Measurements from ENCODE around the gene CREB3L1.

CREB3L1 gene

DNA sequence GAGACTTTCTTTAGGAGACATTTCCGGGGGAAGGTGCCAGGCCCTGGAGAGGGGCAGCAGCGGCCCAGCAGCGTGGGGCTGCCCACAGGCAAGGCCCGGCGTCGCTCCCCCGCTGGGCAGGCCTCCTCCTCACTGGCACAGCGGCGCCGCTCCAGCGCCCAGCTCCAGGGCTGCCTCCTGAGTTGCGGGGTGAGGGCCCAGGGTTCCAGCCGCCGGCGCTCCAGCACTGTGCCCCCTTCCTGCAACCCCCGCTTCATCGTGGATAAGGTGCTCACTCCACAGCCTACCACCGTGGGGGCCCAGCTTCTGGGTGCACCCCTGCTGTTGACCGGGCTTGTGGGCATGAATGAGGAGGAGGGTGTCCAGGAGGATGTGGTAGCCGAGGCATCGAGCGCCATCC lies 88.8 kb downstream of the CREB3L1 start:
- DNase-seq (ENCODE audit: low spot score): no peak
- no peak overlapping the region for H3K4me3 ChIP-seq
- TF ChIP-seq, protein P1, sequence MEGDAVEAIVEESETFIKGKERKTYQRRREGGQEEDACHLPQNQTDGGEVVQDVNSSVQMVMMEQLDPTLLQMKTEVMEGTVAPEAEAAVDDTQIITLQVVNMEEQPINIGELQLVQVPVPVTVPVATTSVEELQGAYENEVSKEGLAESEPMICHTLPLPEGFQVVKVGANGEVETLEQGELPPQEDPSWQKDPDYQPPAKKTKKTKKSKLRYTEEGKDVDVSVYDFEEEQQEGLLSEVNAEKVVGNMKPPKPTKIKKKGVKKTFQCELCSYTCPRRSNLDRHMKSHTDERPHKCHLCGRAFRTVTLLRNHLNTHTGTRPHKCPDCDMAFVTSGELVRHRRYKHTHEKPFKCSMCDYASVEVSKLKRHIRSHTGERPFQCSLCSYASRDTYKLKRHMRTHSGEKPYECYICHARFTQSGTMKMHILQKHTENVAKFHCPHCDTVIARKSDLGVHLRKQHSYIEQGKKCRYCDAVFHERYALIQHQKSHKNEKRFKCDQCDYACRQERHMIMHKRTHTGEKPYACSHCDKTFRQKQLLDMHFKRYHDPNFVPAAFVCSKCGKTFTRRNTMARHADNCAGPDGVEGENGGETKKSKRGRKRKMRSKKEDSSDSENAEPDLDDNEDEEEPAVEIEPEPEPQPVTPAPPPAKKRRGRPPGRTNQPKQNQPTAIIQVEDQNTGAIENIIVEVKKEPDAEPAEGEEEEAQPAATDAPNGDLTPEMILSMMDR (IDR thresholded peaks at IDR 0.05): no peak
- H3K27ac ChIP-seq: no peak overlapping the region

DNA sequence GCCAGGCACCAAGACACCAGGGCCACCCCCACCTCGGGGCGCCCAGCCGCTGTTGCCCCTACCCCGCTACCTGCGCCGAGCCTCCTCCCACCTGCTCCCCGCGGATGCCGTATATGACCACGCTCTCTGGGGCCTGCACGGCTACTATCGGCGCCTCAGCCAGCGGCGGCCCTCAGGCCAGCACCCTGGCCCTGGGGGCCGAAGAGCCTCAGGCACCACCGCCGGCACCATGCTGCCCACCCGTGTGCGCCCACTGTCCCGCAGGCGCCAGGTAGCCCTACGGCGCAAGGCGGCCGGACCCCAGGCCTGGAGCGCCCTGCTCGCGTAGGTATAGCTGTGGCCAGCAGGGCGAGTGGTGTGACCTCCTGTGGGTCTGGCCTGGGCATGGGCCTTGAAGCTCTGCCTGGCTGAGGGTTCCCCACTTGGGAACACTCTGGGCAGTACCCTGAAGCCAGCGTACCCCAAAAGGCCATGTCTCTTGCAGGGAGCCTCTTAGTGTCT lies 89.2 kb downstream of the CREB3L1 start:
- no peak for DNase-seq (ENCODE audit: low spot score)
- H3K4me3 ChIP-seq: no peak overlapping the region
- TF ChIP-seq, protein P1 (IDR thresholded peaks at IDR 0.05): no peak
- no peak overlapping the region for H3K27ac ChIP-seq

DNA sequence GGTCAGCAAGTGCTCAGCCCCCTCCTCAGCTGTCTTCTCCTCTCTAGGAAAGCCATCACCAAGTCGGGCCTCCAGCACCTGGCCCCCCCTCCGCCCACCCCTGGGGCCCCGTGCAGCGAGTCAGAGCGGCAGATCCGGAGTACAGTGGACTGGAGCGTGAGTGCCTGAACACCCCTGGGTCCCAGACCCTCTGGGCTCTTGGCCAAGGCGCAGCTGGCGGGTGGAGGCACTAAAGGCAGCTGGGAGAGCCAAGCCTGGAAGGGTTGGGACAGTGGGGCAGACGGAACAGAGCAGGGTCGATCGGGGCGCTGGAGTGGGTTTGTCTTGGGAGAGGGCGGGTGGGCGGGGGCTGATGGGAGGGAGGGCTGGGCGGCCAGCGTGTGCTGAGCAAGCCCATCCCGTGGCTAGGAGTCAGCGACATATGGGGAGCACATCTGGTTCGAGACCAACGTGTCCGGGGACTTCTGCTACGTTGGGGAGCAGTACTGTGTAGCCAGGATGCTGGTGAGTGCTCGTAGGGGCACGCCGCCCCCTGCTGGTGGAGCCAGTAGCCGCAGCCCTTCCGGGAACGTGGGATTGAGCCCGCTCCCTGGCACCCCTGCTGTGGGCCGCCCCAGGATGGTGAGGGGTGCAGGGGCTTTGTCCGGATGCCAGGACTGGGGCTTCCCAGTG lies 89.9 kb downstream of the CREB3L1 start:
- H3K4me3 ChIP-seq: peak overlapping the region; percentile 45
- no peak for DNase-seq (ENCODE audit: low spot score)
- no peak overlapping the region for H3K27ac ChIP-seq
- TF ChIP-seq, protein P1 (IDR thresholded peaks at IDR 0.05): peak; percentile 95

DNA sequence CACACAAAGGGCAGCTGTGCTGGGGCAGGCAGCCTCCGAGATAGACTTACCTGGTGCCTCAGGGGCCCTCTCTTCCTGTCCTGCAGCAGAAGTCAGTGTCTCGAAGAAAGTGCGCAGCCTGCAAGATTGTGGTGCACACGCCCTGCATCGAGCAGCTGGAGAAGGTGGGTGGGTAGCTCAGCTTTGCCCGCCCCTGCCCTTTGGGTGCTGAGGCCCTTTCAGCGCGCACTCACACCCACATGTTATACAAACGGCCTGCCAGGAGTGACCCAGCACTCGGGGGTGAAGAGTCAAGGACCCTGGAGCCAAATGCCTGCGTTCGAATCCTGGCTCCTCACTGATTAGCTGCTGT lies 90.4 kb downstream of the CREB3L1 start:
- no peak for DNase-seq (ENCODE audit: low spot score)
- TF ChIP-seq, protein P1 (IDR thresholded peaks at IDR 0.05): no peak
- Histone ChIP-seq H3K4me3 (no peak overlapping the region), H3K27ac (no peak overlapping the region)

DNA sequence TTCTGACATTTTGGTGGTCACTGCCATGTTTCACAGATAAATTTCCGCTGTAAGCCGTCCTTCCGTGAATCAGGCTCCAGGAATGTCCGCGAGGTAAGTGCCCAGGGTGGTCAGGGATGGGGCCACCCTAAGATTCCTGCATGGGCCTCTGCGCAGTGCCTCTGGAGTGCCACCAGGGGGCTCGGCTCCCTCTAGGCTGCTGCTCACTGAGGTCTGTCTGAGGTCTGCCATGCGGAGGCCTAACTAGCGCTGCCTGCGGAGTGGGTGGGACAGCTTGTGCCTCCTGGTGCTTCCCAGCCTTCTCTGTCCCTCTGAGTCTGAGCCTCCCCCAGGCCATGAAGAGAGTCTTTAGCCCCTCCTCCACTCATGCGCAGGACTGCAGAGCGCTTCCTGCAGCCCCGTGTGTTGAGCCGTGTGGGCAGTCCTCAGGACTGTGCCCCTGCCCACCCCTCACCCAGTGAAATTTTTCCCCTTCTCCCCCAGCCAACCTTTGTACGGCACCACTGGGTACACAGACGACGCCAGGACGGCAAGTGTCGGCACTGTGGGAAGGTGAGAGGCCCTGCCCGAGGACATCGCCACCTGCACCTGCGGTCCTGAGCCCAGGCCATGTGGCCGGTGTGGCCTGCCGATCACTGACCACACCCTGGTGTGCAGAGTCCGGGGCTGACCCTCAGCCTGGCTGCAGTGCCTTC lies 92.1 kb downstream of the CREB3L1 start:
- Histone ChIP-seq H3K4me3 (no peak overlapping the region), H3K27ac (no peak overlapping the region)
- TF ChIP-seq, protein P1 (IDR thresholded peaks at IDR 0.05): peak; percentile 70
- DNase-seq (ENCODE audit: low spot score): no peak

DNA sequence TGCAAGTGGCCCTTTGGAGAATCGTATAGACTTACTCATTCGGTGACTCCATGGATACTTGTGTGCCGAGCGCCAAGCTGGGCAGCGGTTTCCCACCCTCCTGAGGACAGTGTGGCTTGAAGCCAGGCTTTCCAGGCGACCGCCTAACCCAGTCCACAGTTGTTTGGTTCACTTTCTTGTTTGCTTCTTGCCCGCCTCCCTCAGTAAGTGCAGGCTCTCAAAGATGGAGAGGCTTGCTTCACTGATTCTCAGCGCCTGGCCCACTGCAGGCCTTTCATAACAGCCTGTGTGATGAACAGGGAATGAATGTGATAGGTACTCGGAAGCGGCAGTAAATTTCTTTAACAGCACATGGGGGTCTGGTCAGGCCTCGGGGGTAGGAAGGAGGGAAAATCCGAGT lies 92.8 kb downstream of the CREB3L1 start:
- TF ChIP-seq, protein P1 (IDR thresholded peaks at IDR 0.05): no peak
- Histone ChIP-seq H3K27ac (no peak overlapping the region), H3K4me3 (no peak overlapping the region)
- DNase-seq (ENCODE audit: low spot score): no peak

Measured in coronary artery (tissue), 2 donors.